Cardiac muscle cell (in vitro differentiated cells and primary cell): ENCODE results near the gene IER5. TPM values are rescaled to one million over a fixed set of nuclear protein-coding genes. Genes with fewer than 3 reads are reported as not detected.

ENCODE experiments used
- DNase-seq, 2 donors: peaks; one replicate each; pipeline versions ENCODE4 v3.0.0 to v3.0.0-alpha.2; 2010 to 2017; ENCODE audit warnings: low read depth in 1 of 2, low spot score in 1 of 2
- H3K27ac ChIP-seq: fragments of 200-600 bp; sonication (generic); 2 replicates; pipeline ENCODE4 v1.5.1; 2016
- H3K27me3 ChIP-seq: fragments of 200-600 bp; sonication (generic); 2 replicates; pipeline ENCODE4 v1.6.0; 2016; ENCODE audit warnings: control low read depth
- H3K36me3 ChIP-seq: fragments of 200-600 bp; sonication (generic); 2 replicates; pipeline ENCODE4 v1.5.1; 2016; ENCODE audit warnings: control low read depth
- H3K4me1 ChIP-seq: fragments of 200-600 bp; sonication (generic); 2 replicates; pipeline ENCODE4 v1.8.1; 2017; ENCODE audit warnings: low read depth, mild to moderate bottlenecking, mixed run types
- H3K4me3 ChIP-seq: fragments of 200-600 bp; sonication (generic); 2 replicates; pipeline ENCODE4 v1.5.1; 2016; ENCODE audit warnings: mild to moderate bottlenecking
- H3K9me3 ChIP-seq: fragments of 200-600 bp; sonication (generic); 2 replicates; pipeline ENCODE4 v1.5.1; 2017; ENCODE audit warnings: low read depth, mild to moderate bottlenecking, control low read depth
- polyA plus RNA-seq: library from polyadenylated mRNA; unstranded; fragments of >200 nt; fragmentation: Nextera tagmentation; extraction: Ambion mirVana; gene quantifications from 2 replicates; pipeline ENCODE4 v1.2.1, GENCODE V29; 2016
- total RNA-seq: library from RNA; depleted of rRNA; stranded (reverse); fragments of >200 nt; gene quantifications from 2 replicates; pipeline ENCODE4 v1.2.3, GENCODE V29; 2016
- TF ChIP-seq, protein P1 (sequence below): IDR thresholded peaks from 2 replicates; pipeline ENCODE4 v1.5.1; 2012; ENCODE audit warnings: low read depth, mild to moderate bottlenecking, low read length

IER5 gene
- total and polyA plus RNA-seq, 2 experiments from 2014 or later: 7.8 to 15.2 TPM

GRCh38 chr1:181126871-181127587, 38.5 kb downstream of the IER5 start:
- TF ChIP-seq, protein P1, sequence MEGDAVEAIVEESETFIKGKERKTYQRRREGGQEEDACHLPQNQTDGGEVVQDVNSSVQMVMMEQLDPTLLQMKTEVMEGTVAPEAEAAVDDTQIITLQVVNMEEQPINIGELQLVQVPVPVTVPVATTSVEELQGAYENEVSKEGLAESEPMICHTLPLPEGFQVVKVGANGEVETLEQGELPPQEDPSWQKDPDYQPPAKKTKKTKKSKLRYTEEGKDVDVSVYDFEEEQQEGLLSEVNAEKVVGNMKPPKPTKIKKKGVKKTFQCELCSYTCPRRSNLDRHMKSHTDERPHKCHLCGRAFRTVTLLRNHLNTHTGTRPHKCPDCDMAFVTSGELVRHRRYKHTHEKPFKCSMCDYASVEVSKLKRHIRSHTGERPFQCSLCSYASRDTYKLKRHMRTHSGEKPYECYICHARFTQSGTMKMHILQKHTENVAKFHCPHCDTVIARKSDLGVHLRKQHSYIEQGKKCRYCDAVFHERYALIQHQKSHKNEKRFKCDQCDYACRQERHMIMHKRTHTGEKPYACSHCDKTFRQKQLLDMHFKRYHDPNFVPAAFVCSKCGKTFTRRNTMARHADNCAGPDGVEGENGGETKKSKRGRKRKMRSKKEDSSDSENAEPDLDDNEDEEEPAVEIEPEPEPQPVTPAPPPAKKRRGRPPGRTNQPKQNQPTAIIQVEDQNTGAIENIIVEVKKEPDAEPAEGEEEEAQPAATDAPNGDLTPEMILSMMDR: no peak
- Histone ChIP-seq H3K27me3 (no peaks in the 10 kb centered on the region), H3K4me3 (no peak overlapping the region), H3K9me3 (no peaks in the 10 kb centered on the region), H3K36me3 (no peaks in the 10 kb centered on the region), H3K27ac (no peak overlapping the region), H3K4me1 (peaks cover 17% of the 10 kb centered on the region)
- DNase-seq: peak in 1 of 2 donors; percentile 45

DNA sequence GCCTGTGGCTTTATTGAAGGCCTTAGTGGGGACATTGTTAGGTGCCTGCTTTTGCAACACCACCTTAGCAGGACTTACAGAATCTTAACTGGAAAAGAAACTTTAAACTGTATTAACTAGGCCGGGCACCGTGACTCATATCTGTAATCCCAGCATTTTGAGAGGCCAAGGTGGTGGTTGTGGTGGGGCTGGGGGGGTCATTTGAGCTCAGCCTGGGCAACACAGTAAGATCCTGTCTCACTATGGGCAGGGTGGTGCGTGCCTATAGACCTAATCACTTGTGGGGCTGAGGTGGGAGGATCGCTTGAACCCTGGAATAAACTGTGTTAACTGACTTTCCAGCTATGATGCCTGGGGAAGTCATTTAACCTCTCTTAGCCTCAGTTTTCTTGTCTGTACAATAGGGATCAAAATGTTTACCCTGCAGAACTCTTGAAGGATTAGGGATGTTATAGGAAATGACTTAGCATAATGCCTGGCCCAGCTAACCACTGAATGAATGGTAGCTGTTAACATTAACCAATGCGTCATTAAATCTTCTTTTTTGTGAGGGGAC, 39.5 kb downstream of the IER5 start:
- DNase-seq: no peak
- Histone ChIP-seq H3K9me3 (no peaks in the 10 kb centered on the region), H3K27me3 (no peaks in the 10 kb centered on the region), H3K27ac (no peak overlapping the region), H3K36me3 (no peaks in the 10 kb centered on the region), H3K4me1 (peaks cover 17% of the 10 kb centered on the region), H3K4me3 (no peak overlapping the region)
- TF ChIP-seq, protein P1: no peak

DNA sequence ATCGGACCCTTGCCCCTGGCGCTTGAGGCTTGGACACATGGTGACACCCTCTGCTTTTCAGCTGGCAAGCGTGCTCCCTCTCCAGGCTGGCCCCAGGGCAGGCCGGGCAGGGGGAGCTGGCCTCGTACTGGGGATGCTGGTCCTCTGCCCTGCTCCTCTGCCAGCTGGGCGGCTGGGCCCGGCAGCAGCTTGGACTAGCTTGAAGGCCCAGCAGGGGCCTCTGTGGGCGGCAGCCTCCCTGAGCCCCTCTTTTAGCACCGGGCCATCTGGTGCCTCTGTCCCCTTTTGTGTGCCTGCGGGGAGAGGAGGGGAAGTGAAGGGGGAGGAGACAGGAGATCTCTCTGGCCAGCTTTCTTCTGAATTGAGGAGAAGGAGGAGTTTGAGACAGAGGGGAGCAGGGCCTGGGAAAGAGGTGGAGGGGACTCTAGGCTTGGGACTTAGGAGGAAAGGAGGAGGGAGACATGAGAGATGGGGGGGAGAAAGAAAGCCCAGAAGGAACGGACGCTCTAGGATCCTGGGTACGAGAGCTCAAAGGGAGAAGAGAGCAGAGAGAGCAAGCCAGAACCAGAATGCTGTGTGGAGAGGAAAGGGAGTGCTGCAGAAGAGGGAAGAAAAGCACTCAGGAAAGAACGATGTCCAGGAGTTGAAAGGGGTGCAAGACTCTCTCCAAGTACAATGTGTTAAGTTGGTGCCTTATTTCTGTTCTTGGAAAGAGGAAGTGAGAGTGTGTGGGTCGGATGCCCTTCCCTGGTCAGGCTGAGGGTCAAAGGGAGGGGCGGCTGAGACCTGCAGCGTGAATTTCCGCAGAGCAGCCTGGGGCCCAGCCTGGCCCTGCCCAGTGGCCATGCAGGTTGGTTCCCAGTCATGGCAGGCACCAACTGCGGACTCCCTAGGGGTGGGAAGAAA, 40.3 kb downstream of the IER5 start:
- Histone ChIP-seq H3K27me3 (no peaks in the 10 kb centered on the region), H3K36me3 (no peaks in the 10 kb centered on the region), H3K27ac (no peak overlapping the region), H3K4me1 (peaks cover 21% of the 10 kb centered on the region), H3K4me3 (no peak overlapping the region), H3K9me3 (no peaks in the 10 kb centered on the region)
- no peak for DNase-seq
- TF ChIP-seq, protein P1: no peak

DNA sequence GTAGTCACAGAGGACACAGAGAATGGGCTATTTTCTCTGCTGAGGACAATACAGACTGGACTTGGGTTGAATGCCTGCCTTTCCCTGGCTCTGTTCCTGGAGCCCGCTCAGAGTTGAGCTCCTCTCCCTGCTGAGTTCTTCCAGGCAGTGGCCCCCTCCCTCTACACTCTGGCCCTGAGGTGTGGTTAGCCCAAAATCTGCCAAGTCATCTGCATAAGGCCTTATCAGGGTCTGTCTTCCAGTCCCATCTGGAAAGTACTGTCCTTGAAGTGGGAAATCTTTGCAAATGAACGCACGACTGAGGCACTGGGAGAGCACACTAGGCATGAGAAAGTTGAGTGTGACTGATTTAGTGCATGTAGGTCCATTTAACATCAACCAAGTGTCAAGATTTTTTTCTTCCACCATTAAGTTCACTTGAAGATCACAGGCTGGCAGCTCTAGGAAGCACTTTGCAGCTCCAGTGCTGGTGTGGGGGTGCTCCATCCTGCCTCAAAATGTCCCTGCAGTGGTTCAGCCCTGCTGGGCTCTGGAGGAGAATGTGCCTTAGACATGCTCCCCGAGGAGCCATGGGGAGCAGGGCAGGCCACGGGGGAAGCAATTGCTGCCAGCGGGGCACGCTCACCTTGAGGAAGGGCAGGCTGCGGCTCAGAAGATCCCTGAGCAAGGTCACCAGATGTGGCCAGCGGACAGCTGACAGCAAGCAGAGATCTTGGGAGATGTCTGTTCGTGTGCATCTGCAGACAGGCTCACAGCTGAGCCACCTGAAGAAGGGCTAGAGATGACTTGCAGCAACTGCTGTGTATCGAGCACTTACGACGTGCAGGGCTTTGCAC, 41.5 kb downstream of the IER5 start:
- Histone ChIP-seq H3K27me3 (no peaks in the 10 kb centered on the region), H3K4me3 (no peak overlapping the region), H3K9me3 (no peaks in the 10 kb centered on the region), H3K4me1 (peaks cover 22% of the 10 kb centered on the region), H3K27ac (no peak overlapping the region), H3K36me3 (no peaks in the 10 kb centered on the region)
- TF ChIP-seq, protein P1: no peak
- no peak for DNase-seq
